SU-DHL-6 (cell line): Measurements from ENCODE around the gene GREM1.

Source experiments
- H2AFZ ChIP-seq: fragments of 200-600 bp; sonication (generic); 2 replicates; pipeline ENCODE4 v1.6.1; 2014; ENCODE audit warnings: low read depth, mild to moderate bottlenecking, moderate library complexity, mixed read lengths, antibody characterized with exemption, low read length; ENCODE audit not compliant: severe bottlenecking
- H3F3A ChIP-seq: fragments of 200-600 bp; shearing (Covaris generic); 2 replicates; pipeline ENCODE4 v1.6.0; 2016; ENCODE audit warnings: antibody characterized with exemption, mild to moderate bottlenecking; ENCODE audit not compliant: insufficient read depth
- H3K27ac ChIP-seq: fragments of 200-600 bp; sonication (generic); 2 replicates; pipeline ENCODE4 v1.5.1; 2016; ENCODE audit warnings: low read depth, mild to moderate bottlenecking, low read length, moderate library complexity, mixed read lengths
- H3K27me3 ChIP-seq: fragments of 200-600 bp; sonication (generic), shearing (Covaris generic); 2 replicates; pipeline ENCODE4 v1.6.0; 2014; ENCODE audit warnings: mild to moderate bottlenecking, low read length
- H3K36me3 ChIP-seq: fragments of 200-600 bp; sonication (generic); 2 replicates; pipeline ENCODE4 v1.6.1; 2014; ENCODE audit warnings: mild to moderate bottlenecking, low read length, mixed read lengths
- H3K4me2 ChIP-seq: fragments of 300-600, 200-600 bp; shearing (Covaris generic), sonication (generic); 2 replicates; pipeline ENCODE4 v1.6.0; 2014; ENCODE audit warnings: low read length, low read depth, mild to moderate bottlenecking; ENCODE audit not compliant: poor library complexity, severe bottlenecking
- H3K4me3 ChIP-seq: fragments of 200-600 bp; sonication (generic); 2 replicates; pipeline ENCODE4 v1.5.1; 2014; ENCODE audit warnings: antibody characterized with exemption, low read length, mild to moderate bottlenecking, mixed read lengths; ENCODE audit not compliant: insufficient read depth, poor library complexity, severe bottlenecking
- H3K79me2 ChIP-seq: fragments of 200-600 bp; sonication (generic); 2 replicates; pipeline ENCODE4 v1.6.1; 2014; ENCODE audit warnings: mild to moderate bottlenecking, low read length, moderate library complexity; ENCODE audit not compliant: insufficient read depth
- H3K9ac ChIP-seq: fragments of 200-600 bp; sonication (generic); 2 replicates; pipeline ENCODE4 v1.7.0; 2014; ENCODE audit warnings: mild to moderate bottlenecking, low read length
- H3K9me2 ChIP-seq: fragments of 200-600 bp; sonication (generic); replicated peaks from 2 replicates; pipeline ENCODE4 v1.6.1; 2014; ENCODE audit warnings: low read length; ENCODE audit not compliant: insufficient read depth
- H3K9me3 ChIP-seq: fragments of 200-600 bp; sonication (generic); 2 replicates; pipeline ENCODE4 v1.6.1; 2014; ENCODE audit warnings: low read length, mixed read lengths; ENCODE audit not compliant: insufficient read depth
- H4K20me1 ChIP-seq: fragments of 200-600 bp; sonication (generic); 2 replicates; pipeline ENCODE4 v1.6.1; 2014; ENCODE audit warnings: low read depth, mild to moderate bottlenecking, antibody characterized with exemption, low read length, moderate library complexity, mixed read lengths
- EZH2phosphoT487 ChIP-seq: fragments of 200-600 bp; sonication (generic), shearing (Covaris generic); conservative IDR thresholded peaks from 2 replicates; pipeline ENCODE4 v1.6.1; 2018; ENCODE audit warnings: mild to moderate bottlenecking, antibody characterized with exemption, low read length, moderate library complexity, mixed read lengths
- TF ChIP-seq, protein P1 (sequence below): fragments of 200-600 bp; sonication (generic); IDR thresholded peaks from one replicate; pipeline ENCODE4 v1.5.1; 2017; ENCODE audit warnings: antibody characterized with exemption, mild to moderate bottlenecking, low read length, moderate library complexity; ENCODE audit not compliant: insufficient read depth, poor library complexity, severe bottlenecking

The GREM1 gene

DNA sequence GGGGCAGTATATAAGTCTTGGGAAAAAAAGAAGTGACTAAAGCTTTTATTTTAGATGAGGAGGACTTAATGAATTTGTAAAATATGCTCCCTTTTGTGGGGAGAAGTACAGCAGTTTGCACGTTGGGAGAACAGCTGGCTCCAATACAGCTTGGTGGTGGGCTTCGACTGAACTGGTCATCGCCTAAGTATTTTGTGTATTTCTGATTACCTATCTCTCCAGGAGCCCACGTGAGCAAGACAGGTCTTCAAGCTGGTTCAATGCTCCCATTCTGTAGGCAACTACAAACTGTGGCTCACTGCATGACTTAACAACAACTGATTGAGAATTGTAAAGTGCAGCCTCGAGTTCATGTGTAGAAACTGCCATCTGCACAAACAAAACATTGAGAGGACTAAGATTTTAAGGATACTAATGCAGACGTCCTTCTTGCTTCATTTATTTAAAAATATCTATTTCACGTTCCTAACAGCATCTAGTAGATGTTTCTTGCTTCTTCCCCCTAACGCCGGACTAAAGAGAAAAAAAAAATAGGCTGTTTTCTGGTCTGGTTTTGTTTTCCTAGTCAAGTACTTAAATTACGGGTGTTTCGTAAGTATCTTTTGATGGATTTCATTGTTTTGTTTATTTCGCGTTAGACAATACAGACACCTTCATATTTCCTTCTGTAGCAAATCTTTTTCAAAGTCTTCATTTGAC is 1.4 kb upstream of the GREM1 start:
- no peaks in the 10 kb centered on the region for H3K9me3 ChIP-seq
- H3K4me2 ChIP-seq, result no peak overlapping the region
- H3K79me2 ChIP-seq, result no peaks in the 10 kb centered on the region
- H3K27ac ChIP-seq, result no peak overlapping the region
- no peak overlapping the region for H2AFZ ChIP-seq
- no peak overlapping the region for H3K4me3 ChIP-seq
- no peaks in the 10 kb centered on the region for H3F3A ChIP-seq
- no peaks in the 10 kb centered on the region for H3K36me3 ChIP-seq
- no peaks in the 10 kb centered on the region for H3K27me3 ChIP-seq
- TF ChIP-seq, protein P1, sequence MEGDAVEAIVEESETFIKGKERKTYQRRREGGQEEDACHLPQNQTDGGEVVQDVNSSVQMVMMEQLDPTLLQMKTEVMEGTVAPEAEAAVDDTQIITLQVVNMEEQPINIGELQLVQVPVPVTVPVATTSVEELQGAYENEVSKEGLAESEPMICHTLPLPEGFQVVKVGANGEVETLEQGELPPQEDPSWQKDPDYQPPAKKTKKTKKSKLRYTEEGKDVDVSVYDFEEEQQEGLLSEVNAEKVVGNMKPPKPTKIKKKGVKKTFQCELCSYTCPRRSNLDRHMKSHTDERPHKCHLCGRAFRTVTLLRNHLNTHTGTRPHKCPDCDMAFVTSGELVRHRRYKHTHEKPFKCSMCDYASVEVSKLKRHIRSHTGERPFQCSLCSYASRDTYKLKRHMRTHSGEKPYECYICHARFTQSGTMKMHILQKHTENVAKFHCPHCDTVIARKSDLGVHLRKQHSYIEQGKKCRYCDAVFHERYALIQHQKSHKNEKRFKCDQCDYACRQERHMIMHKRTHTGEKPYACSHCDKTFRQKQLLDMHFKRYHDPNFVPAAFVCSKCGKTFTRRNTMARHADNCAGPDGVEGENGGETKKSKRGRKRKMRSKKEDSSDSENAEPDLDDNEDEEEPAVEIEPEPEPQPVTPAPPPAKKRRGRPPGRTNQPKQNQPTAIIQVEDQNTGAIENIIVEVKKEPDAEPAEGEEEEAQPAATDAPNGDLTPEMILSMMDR, result no peak
- TF ChIP-seq EZH2phosphoT487, result no peak
- H3K9me2 ChIP-seq, result no peaks in the 10 kb centered on the region
- no peaks in the 10 kb centered on the region for H4K20me1 ChIP-seq
- H3K9ac ChIP-seq, result no peak overlapping the region

DNA sequence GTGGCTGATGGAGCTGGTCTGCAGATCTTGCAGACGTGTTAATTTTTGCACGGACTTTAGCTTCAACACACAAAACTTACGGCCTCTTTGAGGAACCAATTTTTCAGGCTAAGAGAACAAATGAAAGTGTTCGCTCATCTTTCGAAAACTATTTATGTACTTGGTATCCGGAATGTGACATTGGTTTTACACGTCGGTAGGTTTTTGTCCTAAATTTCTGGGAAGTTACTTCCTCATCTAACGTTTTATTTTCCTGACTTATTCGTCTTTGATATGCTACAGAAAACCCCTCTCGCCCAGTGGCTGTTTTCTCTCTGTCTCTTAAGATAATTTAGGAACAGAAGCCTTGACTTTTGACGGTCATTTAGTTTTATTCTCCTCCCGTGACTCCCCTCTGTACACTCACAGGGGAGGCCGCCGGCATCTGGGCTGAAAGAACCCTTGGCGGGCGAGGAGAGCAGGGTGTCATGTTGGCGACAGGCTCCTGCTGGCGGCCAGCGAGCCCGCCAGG is 834 bp upstream of the GREM1 start:
- no peak overlapping the region for H3K9ac ChIP-seq
- no peak overlapping the region for H2AFZ ChIP-seq
- H3K9me2 ChIP-seq, result no peaks in the 10 kb centered on the region
- no peaks in the 10 kb centered on the region for H3K36me3 ChIP-seq
- H3K4me2 ChIP-seq, result no peak overlapping the region
- no peaks in the 10 kb centered on the region for H3K79me2 ChIP-seq
- H3K27me3 ChIP-seq, result no peaks in the 10 kb centered on the region
- no peaks in the 10 kb centered on the region for H3F3A ChIP-seq
- no peaks in the 10 kb centered on the region for H4K20me1 ChIP-seq
- H3K27ac ChIP-seq, result no peak overlapping the region
- no peak overlapping the region for H3K4me3 ChIP-seq
- TF ChIP-seq EZH2phosphoT487, result no peak
- TF ChIP-seq, protein P1, result no peak
- no peaks in the 10 kb centered on the region for H3K9me3 ChIP-seq

DNA sequence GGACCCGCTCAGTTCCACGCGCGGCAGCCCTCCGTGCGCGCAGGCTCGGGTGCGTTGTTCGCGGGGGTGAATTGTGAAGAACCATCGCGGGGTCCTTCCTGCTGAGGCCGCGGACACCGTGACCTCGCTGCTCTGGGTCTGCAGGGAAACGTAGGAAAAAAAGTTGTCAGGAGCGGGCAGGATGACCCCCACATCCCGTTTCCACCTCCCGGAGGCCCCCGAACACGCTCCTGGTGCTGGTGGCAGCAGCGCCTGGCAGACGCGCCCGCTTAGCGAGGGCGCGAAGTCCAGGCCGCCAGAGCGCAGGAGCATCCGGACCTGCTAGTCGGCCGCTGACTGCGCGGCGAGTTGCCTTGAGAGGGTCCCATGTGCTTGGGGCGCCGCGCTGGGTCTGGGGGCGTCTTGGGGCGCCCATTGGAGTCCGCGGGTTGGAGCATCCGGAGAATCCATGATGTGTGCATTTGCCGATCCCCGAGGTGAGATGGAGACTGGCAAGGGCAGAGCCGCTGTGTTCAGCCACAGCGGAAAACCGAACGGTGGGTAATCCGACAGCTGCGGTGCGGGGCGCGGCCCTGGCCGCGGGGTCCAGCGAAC is 520 bp downstream of the GREM1 start:
- TF ChIP-seq EZH2phosphoT487, result no peak
- TF ChIP-seq, protein P1, result no peak
- H3K9me3 ChIP-seq, result no peaks in the 10 kb centered on the region
- H3K27ac ChIP-seq, result no peak overlapping the region
- H3F3A ChIP-seq, result no peaks in the 10 kb centered on the region
- no peaks in the 10 kb centered on the region for H3K27me3 ChIP-seq
- H2AFZ ChIP-seq, result no peak overlapping the region
- H4K20me1 ChIP-seq, result no peaks in the 10 kb centered on the region
- H3K9me2 ChIP-seq, result no peaks in the 10 kb centered on the region
- no peak overlapping the region for H3K9ac ChIP-seq
- no peaks in the 10 kb centered on the region for H3K36me3 ChIP-seq
- no peak overlapping the region for H3K4me3 ChIP-seq
- H3K79me2 ChIP-seq, result no peaks in the 10 kb centered on the region
- H3K4me2 ChIP-seq, result no peak overlapping the region
